KMS-11 (cell line): ENCODE data around the gene SGCG.

Experiments
- H2AFZ ChIP-seq: fragments of 200-600 bp; sonication (generic); 2 replicates; pipeline ENCODE4 v1.6.1; 2016; ENCODE audit warnings: antibody characterized with exemption, mixed run types, low read depth
- H3K27ac ChIP-seq: fragments of 200-600 bp; sonication (generic); 2 replicates; pipeline ENCODE4 v1.6.1; 2016; ENCODE audit warnings: mild to moderate bottlenecking, mixed run types
- H3K27me3 ChIP-seq: fragments of 200-600 bp; sonication (generic); 2 replicates; pipeline ENCODE4 v1.6.1; 2017; ENCODE audit warnings: mild to moderate bottlenecking, low read depth, mixed run types, moderate library complexity; ENCODE audit not compliant: insufficient read depth
- H3K36me3 ChIP-seq: fragments of 200-600 bp; sonication (generic); 2 replicates; pipeline ENCODE4 v1.6.1; 2017; ENCODE audit warnings: mild to moderate bottlenecking, mixed run types; ENCODE audit not compliant: insufficient read depth
- H3K4me1 ChIP-seq: fragments of 200-600 bp; sonication (generic); 2 replicates; pipeline ENCODE4 v1.6.1; 2016; ENCODE audit warnings: mild to moderate bottlenecking, low read depth, mixed run types; ENCODE audit not compliant: poor library complexity, severe bottlenecking
- H3K4me2 ChIP-seq: fragments of 200-600 bp; sonication (generic); 2 replicates; pipeline ENCODE4 v1.7.0; 2016; ENCODE audit warnings: mild to moderate bottlenecking, mixed run types
- H3K4me3 ChIP-seq: fragments of 200-600 bp; sonication (generic); IDR thresholded peaks from 2 replicates; pipeline ENCODE4 v1.6.1; 2017; ENCODE audit warnings: low read depth, low read length, mixed read lengths; ENCODE audit not compliant: insufficient read depth
- H3K79me2 ChIP-seq: fragments of 200-600 bp; sonication (generic); 2 replicates; pipeline ENCODE4 v1.6.1; 2016; ENCODE audit warnings: low read depth, mixed run types; ENCODE audit not compliant: insufficient read depth
- H3K9ac ChIP-seq: fragments of 200-600 bp; sonication (generic); 2 replicates; pipeline ENCODE4 v1.6.1; 2016; ENCODE audit warnings: mild to moderate bottlenecking, mixed run types
- H4K20me1 ChIP-seq: fragments of 200-600 bp; sonication (generic); 2 replicates; pipeline ENCODE4 v1.6.1; 2016; ENCODE audit warnings: mild to moderate bottlenecking, mixed run types; ENCODE audit not compliant: insufficient read depth
- CTCF ChIP-seq: fragments of 200-600 bp; sonication (generic); conservative IDR thresholded peaks from 2 replicates; pipeline ENCODE4 v1.6.1; 2017; ENCODE audit warnings: low read depth, mild to moderate bottlenecking, antibody characterized with exemption, low read length, moderate library complexity, mixed read lengths

Gene SGCG

DNA sequence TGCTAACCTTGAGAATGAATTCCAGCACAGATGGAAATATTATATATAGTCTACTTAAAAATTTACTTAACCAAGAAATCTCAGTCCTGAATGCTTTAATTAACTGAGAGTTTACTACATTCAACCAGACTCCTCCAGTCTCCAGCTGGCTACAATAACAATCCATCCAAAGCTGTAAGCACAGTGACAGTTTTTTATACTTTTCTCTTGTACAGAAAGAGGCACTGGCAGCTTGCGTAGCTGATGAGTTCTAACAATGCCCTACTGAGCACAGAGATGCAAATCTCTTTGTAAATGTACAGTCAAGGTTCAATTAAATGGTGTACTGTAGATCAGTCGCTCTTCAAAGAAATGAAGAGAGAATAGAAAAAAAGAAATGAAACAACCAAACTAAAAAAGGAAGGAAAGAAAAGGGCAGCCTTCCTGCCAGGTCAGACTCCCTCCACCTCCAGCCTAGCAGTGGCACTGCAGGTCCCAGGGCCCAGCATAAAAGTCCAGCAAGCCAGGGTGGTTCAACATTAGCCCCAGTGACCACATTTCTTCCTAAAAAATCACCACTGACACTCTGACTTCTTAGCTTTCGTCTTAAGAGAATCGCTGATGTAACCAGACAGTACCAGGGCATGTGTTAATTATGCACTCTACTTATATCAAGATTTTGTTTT lies 164.3 kb downstream of the SGCG start:
- no peak overlapping the region for H2AFZ ChIP-seq
- no peak overlapping the region for H3K4me3 ChIP-seq
- no peak overlapping the region for H3K9ac ChIP-seq
- no peaks in the 10 kb centered on the region for H3K4me1 ChIP-seq
- no peak overlapping the region for H3K27ac ChIP-seq
- no peaks in the 10 kb centered on the region for H3K27me3 ChIP-seq
- no peak for TF ChIP-seq CTCF
- H3K4me2 ChIP-seq, result no peak overlapping the region
- no peaks in the 10 kb centered on the region for H3K79me2 ChIP-seq
- no peaks in the 10 kb centered on the region for H4K20me1 ChIP-seq
- H3K36me3 ChIP-seq, result no peaks in the 10 kb centered on the region

DNA sequence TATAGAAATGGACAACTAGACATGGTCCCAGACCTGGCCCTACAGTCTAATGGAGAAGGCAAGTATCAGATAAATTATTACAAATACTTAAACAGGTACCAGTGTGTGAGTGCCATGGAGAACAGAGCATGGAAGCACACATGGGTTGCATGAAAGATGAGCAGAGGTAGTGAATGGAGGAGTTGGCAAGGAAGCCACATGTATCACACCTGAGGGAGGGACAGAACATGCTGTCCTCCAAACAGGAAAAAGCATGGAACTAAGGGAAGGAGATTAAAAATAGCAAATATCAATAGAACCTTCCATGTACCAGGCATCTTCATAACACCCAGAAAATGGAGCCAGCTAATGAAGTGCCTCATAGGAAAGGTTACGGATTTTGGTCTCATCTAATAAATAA lies 166.8 kb downstream of the SGCG start:
- H3K36me3 ChIP-seq, result no peaks in the 10 kb centered on the region

DNA sequence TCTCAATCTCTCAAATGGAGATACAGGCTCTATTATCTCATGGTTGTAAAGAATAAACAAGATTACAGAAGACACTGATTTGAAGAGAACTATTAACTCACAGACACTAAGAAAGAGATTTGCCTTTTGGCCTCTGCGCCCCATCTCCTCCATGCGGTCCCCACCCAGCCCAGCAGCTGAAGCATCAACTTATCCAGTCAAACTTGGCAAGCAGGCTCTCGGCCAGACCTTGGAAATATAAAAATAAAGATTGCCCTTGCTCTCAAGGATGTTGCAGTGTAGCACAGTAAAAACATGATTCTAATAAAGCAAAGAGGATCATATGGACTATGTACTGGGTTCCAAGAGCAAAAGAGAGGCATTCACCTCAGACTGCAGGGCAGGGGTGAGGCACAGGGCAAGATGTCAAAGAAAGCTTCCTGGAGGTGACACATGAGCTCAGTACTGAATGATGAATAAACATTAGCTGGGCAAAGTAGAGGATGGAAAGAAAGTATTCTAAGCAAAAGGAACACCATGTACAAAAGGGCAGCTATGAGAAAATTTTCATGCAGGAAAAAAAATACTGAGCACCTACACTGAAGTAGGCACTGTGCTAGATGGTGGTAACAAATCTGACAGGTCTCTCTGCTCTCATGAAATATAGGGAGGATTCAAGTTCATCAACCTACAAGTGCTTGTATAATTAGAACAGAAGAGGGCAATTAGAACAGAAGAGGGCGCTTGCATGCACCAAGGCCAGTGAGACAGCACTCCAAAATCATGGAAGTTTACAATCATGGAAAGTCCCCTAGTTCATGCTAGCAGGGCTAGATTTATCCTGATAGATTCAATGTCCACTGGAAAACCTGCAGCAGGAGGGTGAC lies 167.7 kb downstream of the SGCG start:
- Histone ChIP-seq H3K27me3 (no peaks in the 10 kb centered on the region), H3K79me2 (no peaks in the 10 kb centered on the region), H4K20me1 (no peaks in the 10 kb centered on the region), H2AFZ (no peak overlapping the region), H3K4me2 (no peak overlapping the region), H3K4me1 (no peaks in the 10 kb centered on the region), H3K27ac (no peak overlapping the region), H3K9ac (no peak overlapping the region), H3K36me3 (no peaks in the 10 kb centered on the region), H3K4me3 (no peak overlapping the region)
- TF ChIP-seq CTCF, result no peak

More for the DNA sequence above, 166.8 kb downstream of the SGCG start:
- no peaks in the 10 kb centered on the region for H3K4me1 ChIP-seq
- H3K79me2 ChIP-seq, result no peaks in the 10 kb centered on the region
- no peak overlapping the region for H3K4me3 ChIP-seq
- no peak for TF ChIP-seq CTCF
- H3K4me2 ChIP-seq, result no peak overlapping the region
- H4K20me1 ChIP-seq, result no peaks in the 10 kb centered on the region
- no peak overlapping the region for H3K9ac ChIP-seq
- H3K27me3 ChIP-seq, result no peaks in the 10 kb centered on the region
- H2AFZ ChIP-seq, result no peak overlapping the region
- no peak overlapping the region for H3K27ac ChIP-seq

- Histone ChIP-seq H3K4me3 (no peak overlapping the region), H3K27ac (no peak overlapping the region), H4K20me1 (no peaks in the 10 kb centered on the region), H3K36me3 (no peaks in the 10 kb centered on the region), H3K4me2 (no peak overlapping the region), H2AFZ (no peak overlapping the region), H3K4me1 (no peaks in the 10 kb centered on the region), H3K9ac (no peak overlapping the region), H3K79me2 (no peaks in the 10 kb centered on the region), H3K27me3 (no peaks in the 10 kb centered on the region)
- no peak for TF ChIP-seq CTCF
These were observed 168.6 kb downstream of the SGCG start for GRCh38 chr13:23349161-23349897.
